DMS53 treated with DMSO at 0.1 percent for 48 hours (cell line): ENCODE data around the gene HDAC7.

Experiments used
- DNase-seq: peaks from one replicate; lab custom pipeline; 2025; ENCODE audit not compliant: unreplicated experiment; lab: John Stamatoyannopoulos, UW

The HDAC7 gene

GRCh38 chr12:47795121-47795813, 24.4 kb downstream of the HDAC7 start:
- DNase-seq = no peak

- DNase-seq = no peak
Measured at GRCh38 chr12:47794679-47795078, 25.0 kb downstream of the HDAC7 start.

- DNase-seq = no peak
Measured at GRCh38 chr12:47793015-47793681, 26.6 kb downstream of the HDAC7 start.

- DNase-seq = no peak
Measured at GRCh38 chr12:47791874-47792273, 27.8 kb downstream of the HDAC7 start.

GRCh38 chr12:47791351-47791746, 28.4 kb downstream of the HDAC7 start:
- DNase-seq = no peak

- no peak for DNase-seq
Measured at GRCh38 chr12:47790676-47791350, 28.9 kb downstream of the HDAC7 start.

- no peak for DNase-seq
Measured at GRCh38 chr12:47789712-47790489, 29.8 kb downstream of the HDAC7 start.

- DNase-seq = no peak
Measured at GRCh38 chr12:47789141-47789540, 30.6 kb downstream of the HDAC7 start.

GRCh38 chr12:47787596-47788319, 31.9 kb downstream of the HDAC7 start:
- DNase-seq = no peak

GRCh38 chr12:47786662-47787280, 32.9 kb downstream of the HDAC7 start:
- no peak for DNase-seq

GRCh38 chr12:47785887-47786661, 33.6 kb downstream of the HDAC7 start:
- DNase-seq = no peak

GRCh38 chr12:47785036-47785886, 34.4 kb downstream of the HDAC7 start:
- no peak for DNase-seq

GRCh38 chr12:47783821-47784819, 35.6 kb downstream of the HDAC7 start:
- no peak for DNase-seq

GRCh38 chr12:47783024-47783755, 36.5 kb downstream of the HDAC7 start:
- no peak for DNase-seq

GRCh38 chr12:47782372-47782770, 37.3 kb downstream of the HDAC7 start:
- no peak for DNase-seq

GRCh38 chr12:47781479-47782371, 38.0 kb downstream of the HDAC7 start:
- DNase-seq = peak; percentile 35
